Vagina (tissue), 2 donors: Measurements from ENCODE around the gene OR51B6. TPM values are rescaled to one million over a fixed set of nuclear protein-coding genes. Genes with fewer than 3 reads are reported as not detected.
"Not testable (repeated sequence)": the region's sequence is repeated elsewhere in the genome, so short reads cannot be mapped to it uniquely, and the experiment has no call there.

ENCODE experiments used
- DNase-seq, 2 donors: peaks; one replicate each; pipeline ENCODE4 v3.0.0-alpha.2; 2017; ENCODE audit errors: extremely low spot score in 2 of 2
- H3K27ac ChIP-seq: fragments of 200-600 bp; sonication (generic); one replicate; pipeline ENCODE4 v1.5.1; 2019
- H3K27me3 ChIP-seq: fragments of 200-600 bp; sonication (generic); one replicate; pipeline ENCODE4 v1.5.1; 2019
- H3K36me3 ChIP-seq, 2 donors: fragments of 200-600 bp; sonication (generic); one replicate each; pipeline ENCODE4 v1.5.1; 2017 to 2019
- H3K4me1 ChIP-seq: fragments of 200-600 bp; sonication (generic); one replicate; pipeline ENCODE4 v1.5.1; 2019
- H3K4me3 ChIP-seq, 2 donors: fragments of 200-600 bp; sonication (generic); 1 replicate in 1 of 2; 2 replicates in 1 of 2; pipeline ENCODE4 v1.5.1; 2016 to 2019
- H3K9me3 ChIP-seq: fragments of 200-600 bp; sonication (generic); one replicate; pipeline ENCODE4 v1.5.1; 2019
- POLR2A ChIP-seq, 2 donors: fragments of 450-650 bp; IDR thresholded peaks; one replicate each; pipeline ENCODE4 v1.6.1; 2017; ENCODE audit warnings: antibody characterized with exemption in 2 of 2, mild to moderate bottlenecking in 2 of 2, moderate library complexity in 2 of 2
- POLR2AphosphoS5 ChIP-seq, 2 donors: sonication (generic); formaldehyde crosslinking; IDR thresholded peaks; one replicate each; pipeline ENCODE4 v1.9.0; 2017; ENCODE audit warnings: antibody characterized with exemption in 2 of 2, mild to moderate bottlenecking in 2 of 2, low read depth in 1 of 2; ENCODE audit not compliant: insufficient read depth in 1 of 2
- intact Hi-C: fragments of 100-400 bp; cut with DNase I; formaldehyde crosslinking; loops from one replicate; pipeline ENCODE4 v1.15.1; 2023
- total RNA-seq: library from RNA; depleted of rRNA; stranded (reverse); fragments of >200 nt; gene quantifications from one replicate; pipeline ENCODE4 v1.2.3, GENCODE V29; 2016
- TF ChIP-seq, protein P1 (sequence below), 3 experiments: fragments of 450-650 bp in 2 of 3; fragments of 200-600 bp in 1 of 3; sonication (generic) in 1 of 3; IDR thresholded peaks; one replicate each; pipeline ENCODE4 v1.5.1; 2017 to 2019; ENCODE audit warnings: antibody characterized with exemption in 3 of 3, mild to moderate bottlenecking in 2 of 3, moderate library complexity in 2 of 3

The OR51B6 gene
- total RNA-seq, 1 donor from 2014 or later = not detected

DNA sequence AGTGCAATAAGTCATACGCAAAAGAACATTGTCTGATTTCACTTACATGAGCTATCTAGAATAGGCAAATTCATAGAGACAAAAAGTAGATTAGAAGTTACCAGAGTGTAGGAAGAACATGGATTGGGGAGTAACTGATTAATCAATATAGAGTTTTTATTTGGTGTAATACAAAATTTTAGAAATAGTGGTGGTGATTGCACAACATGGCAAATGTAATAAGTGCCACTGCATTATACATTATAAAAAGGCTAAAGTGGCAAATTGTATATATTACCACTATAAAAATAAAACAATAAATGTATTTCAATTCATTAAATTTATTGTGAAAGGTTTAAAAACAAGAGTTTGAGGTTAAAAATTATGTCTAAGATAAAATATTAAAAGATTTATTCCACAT is 40.9 kb upstream of the OR51B6 start:
- Histone ChIP-seq H3K27ac (no peak overlapping the region), H3K36me3 (no peaks in the 10 kb centered on the region), H3K4me1 (no peaks in the 10 kb centered on the region), H3K9me3 (no peaks in the 10 kb centered on the region), H3K27me3 (no peaks in the 10 kb centered on the region), H3K4me3 (no peak overlapping the region)
- intact Hi-C loops = no loop called here
- DNase-seq = no peak
- TF ChIP-seq POLR2AphosphoS5 (IDR thresholded peaks at IDR 0.05; ENCODE audit: insufficient read depth in 1 of 2, low read depth in 1 of 2) (no peak), POLR2A (IDR thresholded peaks at IDR 0.05) (no peak)
- TF ChIP-seq, protein P1, sequence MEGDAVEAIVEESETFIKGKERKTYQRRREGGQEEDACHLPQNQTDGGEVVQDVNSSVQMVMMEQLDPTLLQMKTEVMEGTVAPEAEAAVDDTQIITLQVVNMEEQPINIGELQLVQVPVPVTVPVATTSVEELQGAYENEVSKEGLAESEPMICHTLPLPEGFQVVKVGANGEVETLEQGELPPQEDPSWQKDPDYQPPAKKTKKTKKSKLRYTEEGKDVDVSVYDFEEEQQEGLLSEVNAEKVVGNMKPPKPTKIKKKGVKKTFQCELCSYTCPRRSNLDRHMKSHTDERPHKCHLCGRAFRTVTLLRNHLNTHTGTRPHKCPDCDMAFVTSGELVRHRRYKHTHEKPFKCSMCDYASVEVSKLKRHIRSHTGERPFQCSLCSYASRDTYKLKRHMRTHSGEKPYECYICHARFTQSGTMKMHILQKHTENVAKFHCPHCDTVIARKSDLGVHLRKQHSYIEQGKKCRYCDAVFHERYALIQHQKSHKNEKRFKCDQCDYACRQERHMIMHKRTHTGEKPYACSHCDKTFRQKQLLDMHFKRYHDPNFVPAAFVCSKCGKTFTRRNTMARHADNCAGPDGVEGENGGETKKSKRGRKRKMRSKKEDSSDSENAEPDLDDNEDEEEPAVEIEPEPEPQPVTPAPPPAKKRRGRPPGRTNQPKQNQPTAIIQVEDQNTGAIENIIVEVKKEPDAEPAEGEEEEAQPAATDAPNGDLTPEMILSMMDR (IDR thresholded peaks at IDR 0.05) = no peak

DNA sequence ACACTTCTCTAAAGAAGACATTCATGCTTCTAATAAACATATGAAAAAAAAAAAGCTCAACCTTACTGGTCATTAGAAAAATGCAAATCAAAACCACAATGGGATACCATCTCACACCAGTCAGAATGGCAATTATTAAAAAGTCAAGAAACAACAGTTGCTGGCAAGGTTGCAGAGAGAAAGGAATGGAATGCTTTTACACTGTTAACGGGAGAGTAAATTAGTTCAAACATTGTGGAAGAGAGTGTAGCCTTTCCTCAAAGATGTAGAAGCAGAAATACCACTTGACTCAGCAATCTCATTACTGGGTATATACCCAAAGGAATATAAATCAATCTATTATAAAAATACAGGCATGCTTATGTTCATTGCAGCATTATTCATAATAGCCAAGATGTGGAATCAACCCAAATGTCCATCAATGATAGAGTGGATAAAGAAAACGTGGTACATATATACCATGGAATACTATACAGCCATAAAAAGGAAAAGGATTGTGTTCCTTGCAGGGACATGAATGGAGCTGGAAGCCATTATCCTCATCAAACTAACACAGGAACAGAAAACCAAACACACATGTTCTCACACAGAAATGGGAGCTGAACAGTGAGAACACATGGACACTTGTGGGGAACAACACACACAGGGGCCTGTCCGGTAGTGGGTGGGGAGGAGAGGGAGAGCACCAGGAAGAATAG is 37.8 kb upstream of the OR51B6 start:
- intact Hi-C loops, H3K4me3 ChIP-seq, H3K27me3 ChIP-seq, H3K36me3 ChIP-seq, DNase-seq, H3K9me3 ChIP-seq, H3K4me1 ChIP-seq, H3K27ac ChIP-seq: not testable (repeated sequence)

DNA sequence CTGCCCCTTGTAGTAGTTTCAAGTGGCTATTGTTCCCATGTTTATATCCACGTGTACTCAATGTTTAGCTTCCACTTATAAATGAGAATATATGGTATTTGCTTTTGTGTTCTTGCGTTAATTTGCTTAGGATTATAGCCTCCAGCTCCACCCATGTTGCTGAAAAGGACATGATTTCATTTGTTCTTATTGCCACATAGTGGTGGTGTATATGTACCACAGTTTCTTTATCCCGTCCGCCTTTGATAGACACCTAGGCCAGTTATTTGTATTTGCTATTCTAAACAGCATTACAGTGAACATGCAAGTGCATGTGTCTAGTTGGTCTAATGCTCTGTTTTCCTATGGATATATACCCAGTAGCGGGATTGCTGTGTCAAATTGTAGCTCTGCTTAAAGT is 34.0 kb upstream of the OR51B6 start:
- DNase-seq = no peak
- Histone ChIP-seq H3K4me3 (no peak overlapping the region), H3K4me1 (no peaks in the 10 kb centered on the region), H3K27ac (no peak overlapping the region), H3K9me3 (no peaks in the 10 kb centered on the region), H3K36me3 (no peaks in the 10 kb centered on the region), H3K27me3 (no peaks in the 10 kb centered on the region)
- intact Hi-C loops = no loop called here
- TF ChIP-seq POLR2AphosphoS5 (IDR thresholded peaks at IDR 0.05; ENCODE audit: insufficient read depth in 1 of 2, low read depth in 1 of 2) = no peak
- TF ChIP-seq, protein P1 (IDR thresholded peaks at IDR 0.05) = no peak

DNA sequence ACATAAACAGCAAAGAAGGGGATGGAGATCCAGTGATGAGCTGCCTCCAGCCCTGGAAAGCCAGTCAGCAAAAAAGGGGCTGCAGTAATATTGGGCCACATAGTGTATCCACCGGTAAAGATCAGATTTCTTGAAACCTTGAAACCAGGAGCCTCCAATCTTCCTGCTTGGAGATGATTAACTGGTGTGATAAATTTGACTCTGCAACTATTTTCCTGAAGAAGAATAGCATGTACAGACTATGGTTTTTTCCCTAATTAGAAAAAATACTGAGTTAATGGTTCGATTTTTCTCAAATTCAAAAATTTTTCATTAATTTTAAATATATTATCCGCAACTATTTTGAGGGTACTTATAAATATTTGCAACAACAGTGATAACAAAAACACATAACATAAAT is 27.1 kb upstream of the OR51B6 start, which contains the start of gene OR51B2:
Gene OR51B2, minus strand, starts transcription at position 101 of the 400 bp plus-strand sequence. Its CDS starts 0 bp downstream, at position 101.
- intact Hi-C loops = no loop called here
- no peaks in the 10 kb centered on the region for H3K36me3 ChIP-seq
- no peak for DNase-seq
- H3K4me3 ChIP-seq = no peak within 1 kb of the TSS
- no peaks in the 10 kb centered on the region for H3K27me3 ChIP-seq
- no peaks in the 10 kb centered on the region for H3K9me3 ChIP-seq
- H3K27ac ChIP-seq = no peak within 1 kb of the TSS
- no peaks in the 10 kb centered on the region for H3K4me1 ChIP-seq
- TF ChIP-seq, protein P1 (IDR thresholded peaks at IDR 0.05) = no peak
- TF ChIP-seq POLR2A (IDR thresholded peaks at IDR 0.05) (no peak), POLR2AphosphoS5 (IDR thresholded peaks at IDR 0.05; ENCODE audit: insufficient read depth in 1 of 2, low read depth in 1 of 2) (no peak)

DNA sequence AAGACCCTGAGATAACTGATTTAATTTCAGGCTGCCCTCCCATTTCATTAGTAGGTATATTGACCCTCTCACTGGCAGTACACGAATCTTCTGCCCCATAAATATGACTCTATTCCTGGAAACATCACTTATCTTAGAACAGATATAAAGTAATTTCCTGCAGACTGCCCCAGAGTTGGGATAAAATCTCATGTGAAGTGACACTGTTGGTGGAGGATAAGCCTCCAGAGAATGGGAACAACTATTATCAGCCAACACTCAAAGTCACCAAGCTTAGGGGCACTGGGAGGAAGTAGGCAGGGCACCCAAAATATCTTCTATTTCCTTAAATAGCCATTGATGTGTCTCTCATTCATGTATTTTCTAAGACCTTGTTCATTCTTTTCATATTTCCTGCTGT is 16.1 kb upstream of the OR51B6 start:
- no peaks in the 10 kb centered on the region for H3K4me1 ChIP-seq
- no peak for TF ChIP-seq POLR2A (IDR thresholded peaks at IDR 0.05)
- H3K36me3 ChIP-seq = no peaks in the 10 kb centered on the region
- no peaks in the 10 kb centered on the region for H3K27me3 ChIP-seq
- H3K27ac ChIP-seq = no peak overlapping the region
- no peak overlapping the region for H3K4me3 ChIP-seq
- intact Hi-C loops = no loop called here
- no peak for DNase-seq
- no peaks in the 10 kb centered on the region for H3K9me3 ChIP-seq

DNA sequence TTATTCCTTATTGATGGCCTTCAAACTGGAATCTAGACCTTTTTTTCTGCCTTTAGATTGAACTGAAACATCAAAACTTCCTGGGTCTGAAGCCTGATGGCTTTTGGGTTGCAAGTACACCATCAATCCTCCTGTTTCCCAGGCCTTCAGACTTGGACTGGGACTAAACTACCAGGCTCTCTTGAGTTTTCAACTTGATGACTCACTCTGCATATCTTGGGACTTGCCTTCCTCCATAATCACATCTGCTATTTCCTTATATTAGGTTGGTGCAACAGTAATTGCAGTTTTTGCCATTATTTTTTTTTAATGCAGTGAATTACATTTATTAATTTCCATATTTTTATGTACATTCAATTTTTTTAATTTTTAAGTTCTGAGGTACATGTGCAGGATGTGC is 15.0 kb upstream of the OR51B6 start:
- intact Hi-C loops = no loop called here
- Histone ChIP-seq H3K27me3 (no peaks in the 10 kb centered on the region), H3K4me3 (no peak overlapping the region), H3K4me1 (no peaks in the 10 kb centered on the region), H3K9me3 (no peaks in the 10 kb centered on the region), H3K36me3 (no peaks in the 10 kb centered on the region), H3K27ac (no peak overlapping the region)
- TF ChIP-seq POLR2A (IDR thresholded peaks at IDR 0.05) (no peak), POLR2AphosphoS5 (IDR thresholded peaks at IDR 0.05; ENCODE audit: insufficient read depth in 1 of 2, low read depth in 1 of 2) (no peak)
- TF ChIP-seq, protein P1 (IDR thresholded peaks at IDR 0.05) = no peak
- DNase-seq = no peak

DNA sequence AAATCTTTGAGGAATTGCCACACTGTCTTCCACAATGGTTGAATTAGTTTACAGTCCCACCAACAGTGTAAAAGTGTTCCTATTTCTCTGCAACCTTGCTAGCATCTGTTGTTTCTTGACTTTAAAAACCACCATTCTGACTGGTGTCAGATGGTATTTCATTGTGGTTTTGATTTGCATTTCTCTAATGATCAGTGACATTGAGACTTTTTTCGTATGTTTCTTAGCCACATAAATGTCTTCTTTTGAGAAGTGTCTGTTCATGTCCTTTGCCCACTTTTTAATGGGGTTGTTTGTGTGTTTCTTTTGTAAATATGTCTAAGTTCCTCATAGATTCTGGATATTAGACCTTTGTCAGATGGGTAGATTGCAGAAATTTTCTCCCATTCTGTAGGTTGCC is 14.1 kb upstream of the OR51B6 start:
- DNase-seq, H3K4me3 ChIP-seq, H3K27me3 ChIP-seq, intact Hi-C loops, H3K36me3 ChIP-seq, H3K27ac ChIP-seq, H3K9me3 ChIP-seq, H3K4me1 ChIP-seq: not testable (repeated sequence)
